NCI-H2081 treated with DMSO at 0.1 percent for 48 hours (cell line): ENCODE data around the gene CNTNAP2.

Experiments used
- DNase-seq: peaks from one replicate; lab custom pipeline; 2025; lab: John Stamatoyannopoulos, UW

CNTNAP2 gene

GRCh38 chr7:146116521-146117222 is at the start of gene CNTNAP2:
Gene CNTNAP2 (plus strand): TSS chr7:146116801. CDS start chr7:146116877, 76 bp downstream.
- DNase-seq, result no peak

- DNase-seq, result no peak
Observed at GRCh38 chr7:146067880-146068279, 48.7 kb upstream of the CNTNAP2 start.

- no peak for DNase-seq
Observed at GRCh38 chr7:146074195-146074765, 42.3 kb upstream of the CNTNAP2 start.

- no peak for DNase-seq
Observed at GRCh38 chr7:146076344-146076743, 40.3 kb upstream of the CNTNAP2 start.

- no peak for DNase-seq
Observed at GRCh38 chr7:146084086-146084485, 32.5 kb upstream of the CNTNAP2 start.

- DNase-seq, result peak; percentile 44
Observed at GRCh38 chr7:146090023-146090645, 26.5 kb upstream of the CNTNAP2 start.

GRCh38 chr7:146094356-146094755 is 22.2 kb upstream of the CNTNAP2 start:
- no peak for DNase-seq

GRCh38 chr7:146096994-146097393 is 19.6 kb upstream of the CNTNAP2 start:
- no peak for DNase-seq

- DNase-seq, result no peak
Observed at GRCh38 chr7:146106319-146106718, 10.3 kb upstream of the CNTNAP2 start.

GRCh38 chr7:146112755-146113154 is 3.8 kb upstream of the CNTNAP2 start:
- DNase-seq, result no peak

GRCh38 chr7:146115548-146115850 is 1.1 kb upstream of the CNTNAP2 start:
- DNase-seq, result no peak

- DNase-seq, result no peak
Observed at GRCh38 chr7:146115851-146116520, 615 bp upstream of the CNTNAP2 start.

GRCh38 chr7:146117576-146117975 is 975 bp downstream of the CNTNAP2 start:
- no peak for DNase-seq

- no peak for DNase-seq
Observed at GRCh38 chr7:146119002-146119401, 2.4 kb downstream of the CNTNAP2 start.

- DNase-seq, result no peak
Observed at GRCh38 chr7:146123715-146124114, 7.1 kb downstream of the CNTNAP2 start.

GRCh38 chr7:146126767-146127509 is 10.3 kb downstream of the CNTNAP2 start:
- DNase-seq, result no peak

- no peak for DNase-seq
Observed at GRCh38 chr7:146129296-146129695, 12.7 kb downstream of the CNTNAP2 start.

- DNase-seq, result no peak
Observed at GRCh38 chr7:146129997-146130396, 13.4 kb downstream of the CNTNAP2 start.

GRCh38 chr7:146131701-146132100 is 15.1 kb downstream of the CNTNAP2 start:
- no peak for DNase-seq

- no peak for DNase-seq
Observed at GRCh38 chr7:146136357-146136875, 19.8 kb downstream of the CNTNAP2 start.

GRCh38 chr7:146138926-146139325 is 22.3 kb downstream of the CNTNAP2 start:
- DNase-seq, result no peak
